ENCODE data around the gene ZSCAN20.

The ZSCAN20 gene

DNA sequence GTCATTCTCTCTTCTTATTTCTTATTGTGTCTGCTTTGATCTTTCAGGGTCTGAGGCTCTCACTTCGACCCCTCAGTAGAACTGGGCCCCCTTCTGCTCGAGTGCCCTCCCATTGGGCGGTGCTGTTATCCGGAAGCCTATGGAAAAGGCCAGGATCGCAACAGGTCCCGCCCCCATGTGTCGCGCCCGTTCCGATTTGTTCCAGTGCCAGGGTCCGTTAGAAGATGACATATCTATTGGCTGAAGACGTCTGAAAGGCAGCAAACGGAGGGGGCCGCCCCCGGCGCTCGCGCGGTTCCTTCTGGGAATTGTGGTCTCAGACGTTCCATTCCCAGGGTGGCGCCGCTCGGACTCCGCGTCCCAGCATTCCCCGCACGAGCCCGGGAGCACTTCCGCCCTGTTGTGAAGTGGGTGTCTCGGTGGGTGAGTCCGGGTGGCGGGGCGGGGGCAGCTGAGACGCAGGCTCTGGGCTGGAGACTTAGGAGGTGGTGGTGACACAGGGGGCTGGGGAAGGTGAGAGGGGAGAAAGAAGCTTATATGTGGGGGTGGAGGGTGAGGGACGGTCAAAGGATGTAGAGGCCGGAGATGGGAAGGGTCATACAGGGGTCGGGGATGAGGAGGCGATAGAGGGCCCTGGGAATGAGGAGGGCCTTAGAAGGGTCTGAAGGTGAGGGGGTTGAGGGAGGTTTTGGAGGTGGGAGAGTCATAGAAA lies at the start of gene ZSCAN20:
Gene ZSCAN20, plus strand, starts transcription at position 377 of the 712 bp plus-strand sequence. CDS start 6,644 bp downstream, outside the sequence.
- DNase-seq (ENCODE audit: insufficient read length, low spot score) = peak; percentile 70
- FAIRE-seq = peak; percentile 88

DNA sequence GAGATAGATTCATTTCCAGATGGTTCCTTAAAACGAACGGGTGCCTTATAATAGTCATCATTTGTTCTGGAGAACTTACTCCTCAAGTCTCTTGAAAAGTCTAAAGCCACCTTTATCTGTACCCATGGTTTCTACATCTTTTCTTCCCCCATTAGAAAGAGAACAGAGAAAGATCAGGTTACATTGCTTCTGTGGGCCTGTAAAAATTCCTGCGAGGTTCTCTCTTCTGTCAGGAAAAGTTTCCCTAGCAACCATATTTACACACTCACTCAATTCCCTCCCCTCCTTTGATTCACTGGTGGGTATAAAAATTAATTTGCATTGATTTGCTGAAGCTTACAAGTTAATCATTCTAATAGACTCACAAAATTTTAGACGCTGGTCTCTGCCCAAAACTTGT lies 48.2 kb upstream of the ZSCAN20 start:
- no peak for DNase-seq (ENCODE audit: insufficient read length, low spot score)
- FAIRE-seq = no peak

DNA sequence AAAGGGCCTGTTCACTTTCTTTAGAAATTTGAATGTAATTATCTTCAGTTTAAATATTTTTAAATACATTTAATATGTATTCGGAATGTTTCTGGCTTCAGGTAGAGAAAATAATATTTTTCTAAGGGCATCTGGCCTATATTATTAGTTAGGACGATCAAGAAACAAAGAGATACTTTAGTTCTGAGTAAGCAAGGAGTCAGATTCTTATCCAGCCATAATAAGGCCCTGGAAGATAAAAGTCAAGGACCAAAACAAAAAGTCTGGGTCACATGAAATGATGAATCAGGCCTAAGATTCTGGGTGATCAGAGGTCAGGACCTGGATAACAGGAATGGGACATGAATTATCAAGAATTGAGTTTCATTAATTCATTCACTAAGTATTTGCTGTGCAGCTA lies 47.8 kb upstream of the ZSCAN20 start:
- no peak for FAIRE-seq
- DNase-seq (ENCODE audit: insufficient read length, low spot score) = no peak

DNA sequence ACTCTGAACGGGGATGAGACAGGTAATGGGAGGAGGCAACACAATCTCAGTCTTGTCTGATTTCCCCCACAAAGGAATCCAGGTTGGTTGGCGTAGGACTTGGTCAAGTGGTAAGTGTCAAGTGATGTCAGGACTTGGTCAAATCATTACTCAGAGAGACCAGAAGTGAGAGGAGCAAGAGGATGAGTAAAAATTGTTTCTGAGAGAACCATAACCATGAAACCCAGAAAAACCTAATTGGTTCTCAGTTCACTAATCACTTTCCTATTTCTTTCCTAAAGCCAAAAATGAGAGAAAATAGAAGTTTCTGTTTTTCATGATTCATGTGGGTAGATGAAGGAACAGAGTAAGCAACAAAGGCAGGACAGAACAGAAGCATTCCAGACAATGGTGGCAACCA lies 46.5 kb upstream of the ZSCAN20 start:
- no peak for DNase-seq (ENCODE audit: insufficient read length, low spot score)
- no peak for FAIRE-seq

DNA sequence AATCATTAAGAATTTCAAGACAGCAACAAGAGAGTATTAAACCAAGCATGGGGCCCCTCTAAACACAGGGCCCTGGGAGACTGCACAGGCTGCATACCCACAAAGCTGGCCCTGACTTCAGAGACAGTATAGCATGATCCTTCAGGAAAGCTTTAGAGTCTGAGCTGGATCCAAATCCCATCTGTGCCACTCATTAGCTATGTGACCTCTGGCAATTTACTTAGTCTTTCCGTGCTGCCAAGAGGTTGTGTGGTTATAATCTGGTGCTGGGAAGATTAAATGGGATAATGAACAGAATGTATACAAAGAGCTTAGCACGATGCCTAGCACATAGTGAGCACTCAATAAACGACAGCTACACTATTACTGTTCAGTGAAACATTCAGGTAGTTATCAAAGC lies 45.5 kb upstream of the ZSCAN20 start:
- FAIRE-seq (no peak), DNase-seq (ENCODE audit: insufficient read length, low spot score) (no peak)

DNA sequence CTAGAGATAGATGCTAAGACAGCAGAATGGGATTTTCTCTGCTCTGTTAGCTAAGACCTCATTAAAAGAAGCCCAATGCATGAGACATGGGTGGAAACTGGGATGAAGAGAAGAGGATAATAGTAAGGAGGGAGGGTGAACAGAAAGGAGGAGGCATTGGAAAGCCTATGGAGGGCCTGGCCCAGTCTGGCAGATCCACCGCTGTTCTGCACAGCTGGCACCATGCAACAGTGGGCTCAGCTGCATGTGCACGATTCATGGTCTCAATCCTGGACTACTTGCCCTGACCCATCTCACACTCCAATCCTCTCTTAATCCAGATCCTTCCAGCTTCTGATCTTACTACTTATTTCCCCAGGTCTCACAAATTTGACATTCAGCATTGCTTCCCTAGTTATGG lies 43.8 kb upstream of the ZSCAN20 start:
- FAIRE-seq = no peak
- DNase-seq (ENCODE audit: insufficient read length, low spot score) = no peak

DNA sequence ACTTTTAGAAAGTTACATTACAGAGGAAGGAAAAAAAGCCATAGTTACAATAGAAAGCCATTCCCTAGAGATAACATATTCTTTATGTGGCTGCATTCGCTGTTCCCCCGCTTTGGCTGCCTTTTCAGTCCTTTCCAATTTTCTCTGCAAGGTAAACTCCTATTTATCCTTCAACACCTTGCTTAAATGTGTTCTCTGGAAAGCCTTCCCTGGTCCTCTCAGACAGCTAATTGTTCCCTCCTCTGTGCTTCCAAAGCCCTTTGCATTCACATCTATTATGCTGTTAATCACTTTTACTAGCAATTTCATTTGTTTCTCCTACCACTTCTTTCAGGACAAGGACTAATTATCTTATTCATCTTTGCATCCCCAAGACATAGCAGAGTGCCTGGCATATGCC lies 43.1 kb upstream of the ZSCAN20 start:
- no peak for DNase-seq (ENCODE audit: insufficient read length, low spot score)
- FAIRE-seq = no peak

DNA sequence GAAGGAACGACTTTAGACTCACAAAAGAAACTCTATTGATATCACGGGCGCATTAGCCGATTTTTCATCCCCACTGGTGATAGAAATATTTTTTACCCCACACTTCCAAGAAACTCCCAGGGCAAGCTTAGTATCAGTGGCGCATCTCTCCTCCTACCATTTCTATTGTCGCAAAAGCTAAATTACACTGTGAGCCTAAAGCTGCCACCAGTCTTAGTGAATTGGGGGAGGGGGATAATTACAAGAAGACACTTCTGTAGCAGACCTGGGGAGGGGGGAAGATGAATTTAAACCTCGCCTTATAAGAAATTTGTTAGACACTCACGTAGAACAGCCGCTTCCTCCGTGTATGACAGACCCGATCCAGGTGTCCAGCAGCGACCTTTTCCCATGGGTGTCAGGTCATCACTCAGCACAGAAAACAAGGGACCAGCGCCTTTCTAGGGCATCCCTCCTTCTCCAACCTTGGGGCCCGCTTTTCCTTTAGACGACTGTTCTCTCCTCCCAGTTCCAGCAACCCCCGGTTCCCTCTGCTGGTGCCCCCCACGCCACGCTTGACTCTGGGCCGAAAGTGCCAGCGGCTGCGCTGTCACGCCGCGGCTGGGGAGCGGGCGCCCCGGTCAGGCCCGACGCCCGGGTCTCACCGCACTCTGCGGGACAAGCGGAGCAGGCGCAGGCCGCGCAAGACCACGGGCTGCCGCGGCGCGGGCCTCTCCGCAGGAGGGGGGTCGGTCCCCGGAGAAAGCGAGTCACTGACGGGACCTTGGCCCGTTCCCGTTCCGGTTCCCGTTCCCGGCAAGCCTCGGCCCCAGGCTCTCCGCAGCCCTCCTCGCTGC lies 42.4 kb upstream of the ZSCAN20 start:
- FAIRE-seq (no peak), DNase-seq (ENCODE audit: insufficient read length, low spot score) (no peak)

DNA sequence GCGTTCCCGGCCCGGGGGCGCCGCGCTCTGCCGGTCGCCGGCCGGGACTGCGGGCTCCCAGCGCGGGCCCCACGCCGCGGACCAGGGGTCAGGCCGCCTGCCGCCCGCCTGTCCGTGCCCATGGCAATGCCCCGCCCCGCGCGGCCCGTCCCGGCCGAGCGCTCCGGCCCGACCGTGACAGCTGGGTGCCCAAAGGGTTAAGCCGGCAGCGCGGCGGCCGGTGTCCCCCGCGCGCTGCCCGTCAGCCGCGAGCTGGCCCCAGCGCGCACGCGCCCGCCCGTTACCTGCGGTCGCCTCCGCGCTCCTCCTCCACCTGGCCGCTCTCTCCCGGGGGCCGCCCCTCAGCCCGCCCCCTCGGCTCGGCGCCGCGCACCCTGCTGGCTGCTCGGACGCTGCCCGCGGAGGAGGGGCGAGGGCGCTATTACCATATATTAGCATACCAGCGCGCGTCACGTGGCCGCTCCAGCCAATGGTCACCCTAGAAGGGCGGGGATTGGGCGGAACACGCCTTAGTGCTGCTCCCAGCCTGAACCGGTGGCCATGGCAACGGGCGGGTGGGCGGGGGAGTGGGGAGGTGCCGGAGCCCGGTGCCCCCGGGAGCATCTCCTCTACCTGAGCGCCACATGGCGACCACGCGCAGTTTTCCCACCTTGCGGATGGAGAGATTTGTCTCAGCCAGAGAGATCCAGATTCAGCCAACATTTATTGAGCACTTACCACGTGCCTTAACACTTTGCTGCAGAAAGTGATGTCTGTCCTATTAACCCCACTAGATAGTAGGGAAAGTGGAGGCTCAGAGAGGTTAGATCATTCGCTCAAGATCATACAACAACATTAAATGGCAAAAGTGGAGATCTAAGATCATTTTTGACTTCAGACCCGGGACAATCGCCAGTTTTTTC lies 41.5 kb upstream of the ZSCAN20 start, which contains the start of gene PHC2:
Gene PHC2, minus strand, starts transcription at position 404 of the 902 bp plus-strand sequence. CDS start 55,556 bp downstream, outside the sequence.
- peak; percentile 45 for FAIRE-seq
- peak; percentile 88 for DNase-seq (ENCODE audit: insufficient read length, low spot score)

DNA sequence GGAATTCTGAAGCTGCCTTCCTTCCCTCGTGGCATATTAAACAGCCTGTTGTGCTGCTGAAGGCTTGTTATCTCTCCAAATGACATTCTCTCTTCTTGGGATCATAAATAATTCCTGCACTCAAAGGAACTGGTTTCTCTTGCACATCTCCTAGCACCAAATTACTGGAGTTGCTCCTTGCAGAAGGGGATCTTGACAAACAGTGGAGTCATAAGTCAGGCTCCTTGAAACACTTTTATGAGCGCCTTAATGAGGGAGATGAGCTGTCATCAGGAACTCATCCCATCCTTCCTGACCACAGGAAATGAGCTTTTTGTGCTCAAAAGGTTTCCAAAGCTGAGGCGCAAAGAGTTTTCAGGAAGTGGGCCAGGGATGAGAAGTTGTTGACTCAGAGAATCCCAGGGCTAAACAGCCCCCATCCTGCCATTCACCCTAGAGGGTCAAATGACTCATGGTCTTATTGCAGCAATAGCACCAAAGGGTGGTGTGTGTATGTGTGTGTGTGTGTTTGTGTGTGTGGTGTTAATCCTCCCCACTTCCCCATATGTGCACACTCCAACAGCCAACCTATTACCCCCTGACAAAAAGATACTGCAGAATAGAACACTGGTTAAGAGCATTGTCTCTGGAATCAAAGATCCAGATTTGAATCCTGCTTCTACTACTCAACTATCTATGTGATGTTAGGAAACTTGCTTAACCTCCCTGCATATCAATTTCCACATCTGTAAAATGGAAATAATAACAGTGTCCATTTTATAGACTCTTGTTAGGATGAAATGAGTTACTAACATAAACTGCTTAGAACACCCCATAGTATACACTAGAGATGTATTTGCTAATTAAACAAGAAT lies 38.7 kb upstream of the ZSCAN20 start:
- FAIRE-seq (no peak), DNase-seq (ENCODE audit: insufficient read length, low spot score) (no peak)

DNA sequence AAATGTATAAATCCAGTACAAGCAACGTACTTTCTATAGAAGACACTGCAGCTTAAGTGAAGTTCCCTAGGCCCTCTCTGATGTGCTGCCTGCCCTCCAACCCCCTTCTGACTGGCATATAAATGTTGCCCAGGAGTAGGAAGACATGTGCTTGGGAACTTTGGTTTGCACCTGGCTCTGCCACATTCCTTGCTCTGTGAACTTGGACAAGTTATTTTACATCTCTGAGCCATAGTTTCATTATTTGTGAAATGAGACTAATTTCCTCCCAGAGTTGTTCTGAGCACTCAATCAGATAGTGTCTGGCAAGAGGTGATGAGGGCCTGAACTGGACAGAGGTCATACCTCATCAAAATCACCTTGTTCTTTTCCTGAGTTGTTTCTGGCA lies 38.1 kb upstream of the ZSCAN20 start:
- no peak for DNase-seq (ENCODE audit: insufficient read length, low spot score)
- no peak for FAIRE-seq

DNA sequence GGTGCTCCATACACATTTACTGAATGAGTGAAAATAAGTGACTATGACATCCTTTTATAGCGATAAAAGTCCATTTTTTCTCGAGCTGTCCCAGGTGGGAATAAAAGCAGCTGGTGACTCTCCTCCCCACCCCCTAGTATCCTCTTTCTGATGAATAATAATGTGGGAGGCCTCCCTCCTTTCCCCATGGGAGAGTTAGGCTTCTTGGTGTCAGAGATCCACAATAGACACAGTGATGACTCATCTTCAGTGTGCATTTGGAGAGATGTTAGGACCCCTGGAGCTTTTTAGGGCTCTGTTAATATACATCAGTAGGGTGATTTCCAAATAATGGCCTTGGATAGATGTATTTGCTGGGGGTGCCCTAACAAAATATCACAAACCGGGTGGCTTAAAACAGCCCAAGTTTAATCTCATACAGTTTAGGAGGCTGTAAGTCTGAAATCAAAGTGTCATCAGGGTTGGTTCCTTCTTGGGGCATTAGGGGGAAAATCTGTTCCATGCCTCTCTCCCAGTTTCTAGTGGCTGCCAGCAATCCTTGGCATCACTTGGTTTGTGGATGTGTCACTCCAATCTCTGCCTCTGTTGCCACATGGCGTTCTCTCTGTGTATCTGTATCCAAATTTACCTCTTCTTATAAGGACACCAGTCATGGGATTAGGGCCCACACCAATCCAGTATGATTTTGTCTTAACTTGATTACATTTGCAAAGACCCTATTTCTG lies 37.2 kb upstream of the ZSCAN20 start:
- FAIRE-seq (no peak), DNase-seq (ENCODE audit: insufficient read length, low spot score) (no peak)

DNA sequence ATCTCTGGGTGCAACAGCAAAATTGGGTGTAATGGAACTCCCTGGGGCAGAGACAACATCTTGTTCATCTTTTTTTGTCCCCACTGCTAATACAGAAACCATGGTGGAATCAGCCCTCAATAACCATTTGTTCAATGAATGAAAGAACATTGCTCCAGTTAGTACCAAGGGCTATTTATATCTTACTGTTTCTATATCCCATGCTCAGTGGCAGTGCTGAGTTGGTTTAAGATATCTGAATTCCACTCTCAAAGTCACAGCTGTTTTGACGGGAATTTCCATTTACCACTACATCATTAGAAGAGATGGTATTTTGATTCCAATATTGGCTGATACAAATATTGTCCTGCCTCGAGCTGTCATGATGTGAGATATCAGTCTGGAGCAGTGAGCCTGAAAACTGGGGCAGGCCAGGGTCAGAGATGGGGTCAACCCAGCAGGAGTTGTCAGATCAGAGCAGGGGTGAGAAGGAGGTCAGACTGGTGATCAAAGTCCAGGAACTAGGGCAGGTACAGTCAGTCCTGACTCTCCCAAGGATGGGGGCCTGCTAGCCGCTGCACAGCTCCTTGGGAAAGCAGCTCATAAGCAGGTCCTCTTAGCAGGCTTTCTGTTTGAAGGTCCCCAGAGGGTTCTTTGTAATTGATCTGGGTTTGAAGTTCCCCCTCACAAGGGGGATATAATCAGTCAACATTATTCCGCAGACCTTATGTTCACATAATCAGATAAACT lies 35.7 kb upstream of the ZSCAN20 start:
- no peak for DNase-seq (ENCODE audit: insufficient read length, low spot score)
- FAIRE-seq = no peak

DNA sequence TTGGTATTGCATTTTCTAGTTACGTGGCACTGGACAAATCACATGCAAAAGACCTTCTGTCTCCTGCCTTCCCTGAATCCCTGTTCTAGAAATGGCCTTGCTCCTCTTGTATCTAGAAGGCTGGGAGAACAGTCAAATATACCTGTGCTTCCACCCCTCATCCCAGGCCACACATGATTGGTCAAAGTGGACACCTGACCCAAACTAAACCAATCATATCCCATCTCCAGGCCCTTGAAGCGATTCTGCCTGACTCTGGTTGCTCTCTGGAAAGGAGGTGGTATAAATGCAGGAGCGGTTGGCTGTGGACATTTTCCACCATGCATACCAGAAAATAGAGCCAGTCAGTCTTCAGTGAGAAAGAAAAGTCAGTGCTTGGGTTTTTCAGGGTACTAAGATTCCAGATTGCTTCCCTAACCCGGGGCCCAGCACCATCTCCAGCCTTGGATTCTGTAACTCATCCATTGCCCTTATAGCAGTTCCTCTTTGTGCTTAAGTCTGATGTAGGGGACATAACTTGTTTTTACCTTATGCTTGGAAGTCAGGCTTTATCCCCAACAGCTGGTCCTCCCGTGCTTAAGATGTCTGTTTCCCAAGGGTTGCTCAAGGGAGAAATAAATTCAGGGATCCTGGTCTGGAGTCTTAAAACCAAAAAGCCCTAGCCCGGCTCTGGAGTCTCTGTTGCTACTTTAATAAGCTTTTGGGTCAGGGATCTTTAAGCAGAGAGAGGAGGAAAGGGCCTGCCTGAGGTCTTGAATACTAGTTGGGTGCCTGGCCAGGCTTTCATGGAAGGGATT lies 33.9 kb upstream of the ZSCAN20 start:
- no peak for DNase-seq (ENCODE audit: insufficient read length, low spot score)
- FAIRE-seq = no peak

DNA sequence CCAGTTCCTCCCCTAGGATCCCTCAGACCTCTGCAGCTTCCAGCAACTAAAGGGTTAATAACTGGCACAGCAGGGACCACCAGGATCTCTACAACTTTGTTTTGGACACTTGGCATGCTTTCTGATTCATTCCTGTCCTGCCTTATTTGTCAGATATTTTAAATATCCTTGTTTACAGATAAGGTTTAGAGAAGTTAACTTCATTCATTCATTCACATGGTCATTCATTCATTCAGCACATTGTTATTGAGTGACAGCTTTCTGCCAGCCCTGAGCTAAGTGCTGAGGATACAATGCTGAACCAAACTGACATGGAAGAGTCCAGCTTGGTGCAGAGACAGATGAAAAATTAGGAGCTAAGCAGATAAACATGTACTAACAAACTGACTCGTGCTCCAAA lies 32.8 kb upstream of the ZSCAN20 start:
- DNase-seq (ENCODE audit: insufficient read length, low spot score) (no peak), FAIRE-seq (no peak)

DNA sequence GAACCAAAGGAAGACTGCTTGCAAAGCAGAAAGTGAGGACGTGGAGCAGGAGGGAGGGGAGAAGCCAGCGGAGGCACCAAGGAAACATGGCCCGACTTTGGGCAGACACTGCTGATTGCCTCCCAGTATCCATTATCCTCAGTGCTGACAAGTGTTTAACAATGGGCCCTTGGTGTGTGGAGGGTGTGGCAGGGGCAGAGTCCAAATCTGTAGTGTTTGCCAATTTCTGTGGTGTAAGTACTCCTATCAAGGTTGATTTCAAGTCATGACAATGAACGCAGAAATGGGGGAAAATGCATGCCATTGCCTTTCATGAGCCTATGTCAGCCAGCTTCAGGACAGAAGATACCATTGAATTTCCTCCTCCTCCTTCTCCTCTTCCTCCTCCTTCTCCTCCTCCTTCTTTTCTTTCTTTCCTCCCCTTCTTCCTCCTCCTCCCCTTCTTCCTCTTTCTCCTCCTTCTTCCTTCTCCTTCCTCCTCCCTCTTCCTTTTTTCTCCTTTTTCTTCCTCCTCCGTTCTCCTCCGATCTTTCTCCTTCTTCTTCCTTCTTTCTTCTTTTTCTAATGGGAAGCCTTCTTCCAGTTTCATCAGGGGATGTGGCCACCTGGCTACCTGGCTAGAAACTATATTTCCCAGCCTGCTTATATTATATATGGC lies 31.2 kb upstream of the ZSCAN20 start:
- FAIRE-seq (no peak), DNase-seq (ENCODE audit: insufficient read length, low spot score) (no peak)

DNA sequence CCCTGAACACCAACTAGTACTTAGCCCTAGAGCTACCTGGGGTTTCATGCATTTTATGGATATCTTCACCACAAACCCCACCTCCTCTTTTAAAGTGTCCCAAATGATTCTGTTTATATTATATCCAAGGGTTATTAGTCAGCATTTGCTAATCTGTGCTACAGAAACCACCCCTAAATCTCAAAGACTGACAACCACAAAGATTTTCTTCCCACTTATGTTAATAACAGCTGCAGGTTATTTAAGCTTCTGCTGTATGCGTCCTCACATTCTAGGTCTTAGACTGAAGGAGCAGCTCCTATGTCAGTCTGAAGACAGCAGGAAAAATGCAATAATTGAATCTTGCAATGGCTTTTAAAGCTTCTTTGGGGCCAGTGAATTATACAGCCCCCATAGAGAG lies 30.3 kb upstream of the ZSCAN20 start:
- no peak for DNase-seq (ENCODE audit: insufficient read length, low spot score)

More for the DNA sequence above, 30.3 kb upstream of the ZSCAN20 start:
- FAIRE-seq = no peak

Data from GM19239 (cell line).